ENCODE data around the gene A4GNT. TPM values are rescaled to one million over a fixed set of nuclear protein-coding genes. Genes with fewer than 3 reads are reported as not detected.

A4GNT gene
- total RNA-seq, 4 donors from 2014 or later = not detected

DNA sequence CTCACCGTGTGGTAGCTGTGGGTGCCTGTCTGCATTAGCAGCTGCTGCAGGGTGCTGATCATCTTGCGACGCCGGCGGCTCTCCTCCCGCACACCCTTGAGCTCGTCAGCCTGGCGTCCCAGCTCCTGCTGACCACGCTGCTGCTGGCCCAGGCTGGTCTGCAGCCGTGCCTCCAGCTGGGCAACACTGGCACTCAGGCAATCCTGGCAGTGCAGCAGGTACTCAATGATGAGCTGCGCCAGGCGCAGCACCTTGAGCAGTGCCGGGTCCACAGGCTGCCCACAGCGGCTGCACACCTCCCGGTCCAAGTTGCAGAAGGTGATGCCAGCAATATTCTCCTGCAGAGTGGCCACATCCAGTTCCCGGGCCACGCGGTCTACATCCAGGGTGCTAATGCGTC lies 28.7 kb downstream of the A4GNT start:
- no peak for TF ChIP-seq CTCF (IDR thresholded peaks at IDR 0.05; ENCODE audit: low read depth)

DNA sequence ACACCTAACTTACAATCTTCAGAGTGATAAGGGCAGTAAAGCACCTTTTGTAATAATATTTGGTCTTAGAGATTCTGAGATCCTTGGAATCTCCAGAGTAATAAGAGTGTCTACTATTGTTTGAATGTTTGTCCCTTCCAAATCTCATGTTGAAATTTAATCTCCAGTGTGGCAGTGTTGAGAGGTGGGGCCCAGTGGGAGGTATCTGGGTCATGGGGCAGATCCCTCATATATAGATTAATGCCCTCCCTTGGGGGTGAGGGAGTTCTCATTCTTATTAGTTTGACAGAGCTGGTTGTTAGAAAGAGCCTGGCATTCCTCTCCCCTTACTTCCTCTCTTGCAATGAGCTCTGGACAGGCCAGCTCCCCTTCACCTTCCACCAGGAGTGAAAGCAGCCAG lies 32.8 kb downstream of the A4GNT start:
- no peak for TF ChIP-seq CTCF (IDR thresholded peaks at IDR 0.05; ENCODE audit: low read depth)

- no peak for TF ChIP-seq CTCF (IDR thresholded peaks at IDR 0.05; ENCODE audit: low read depth)
These were observed 34.7 kb downstream of the A4GNT start for GRCh38 chr3:138097192-138098172.

GRCh38 chr3:138093721-138094120 lies 38.5 kb downstream of the A4GNT start:
- TF ChIP-seq CTCF (IDR thresholded peaks at IDR 0.05; ENCODE audit: low read depth) = no peak

GRCh38 chr3:138092023-138092422 lies 40.2 kb downstream of the A4GNT start:
- no peak for TF ChIP-seq CTCF (IDR thresholded peaks at IDR 0.05; ENCODE audit: low read depth)

DNA sequence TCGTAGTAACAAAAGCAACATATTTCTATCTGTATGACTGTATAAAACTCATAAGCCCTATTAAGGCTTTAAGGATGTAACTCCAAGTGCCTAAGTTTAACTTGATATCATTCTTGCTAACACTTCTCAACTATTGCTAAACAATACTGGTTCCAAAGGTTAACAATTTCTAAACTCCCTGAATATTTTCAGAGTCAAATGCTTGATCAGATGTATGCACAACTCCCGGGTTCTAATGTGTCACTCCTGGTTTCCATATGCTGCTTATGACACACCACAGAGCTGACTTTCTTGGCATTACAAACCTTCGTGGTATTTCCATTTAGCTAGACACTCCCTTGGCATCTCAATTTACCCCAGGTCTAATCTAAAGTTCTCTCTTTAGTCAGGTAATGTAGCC lies 43.1 kb downstream of the A4GNT start:
- TF ChIP-seq CTCF (IDR thresholded peaks at IDR 0.05; ENCODE audit: low read depth) = no peak

DNA sequence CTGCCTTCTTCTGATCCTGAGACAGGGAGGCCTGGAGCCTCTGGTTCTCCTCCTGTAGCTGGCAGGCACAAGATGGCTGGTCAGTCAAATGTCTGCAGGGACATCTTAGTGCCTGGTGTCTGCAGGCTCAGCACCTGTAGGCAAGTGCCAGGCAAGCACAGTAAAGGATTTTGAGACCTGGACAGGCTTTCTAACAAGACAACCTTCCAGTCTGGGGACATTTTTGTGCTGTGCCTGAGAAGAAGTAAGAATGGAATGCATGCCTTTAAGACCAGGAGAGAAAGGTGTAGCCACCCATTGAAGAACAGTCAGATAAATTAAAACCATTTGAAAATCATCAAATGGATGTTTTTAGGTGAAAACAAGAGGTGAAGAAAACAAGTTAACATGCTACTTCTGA lies 48.0 kb downstream of the A4GNT start:
- no peak for TF ChIP-seq CTCF (IDR thresholded peaks at IDR 0.05; ENCODE audit: low read depth)
